NCI-H1930 (cell line): Measurements from ENCODE around the gene WDR70.
"Not testable (repeated sequence)": the region's sequence is repeated elsewhere in the genome, so short reads cannot be mapped to it uniquely, and the experiment has no call there.

ENCODE experiments used
- DNase-seq, 2 experiments: peaks; one replicate each; lab custom pipeline; 2025; lab: John Stamatoyannopoulos, UW

WDR70 gene

DNA sequence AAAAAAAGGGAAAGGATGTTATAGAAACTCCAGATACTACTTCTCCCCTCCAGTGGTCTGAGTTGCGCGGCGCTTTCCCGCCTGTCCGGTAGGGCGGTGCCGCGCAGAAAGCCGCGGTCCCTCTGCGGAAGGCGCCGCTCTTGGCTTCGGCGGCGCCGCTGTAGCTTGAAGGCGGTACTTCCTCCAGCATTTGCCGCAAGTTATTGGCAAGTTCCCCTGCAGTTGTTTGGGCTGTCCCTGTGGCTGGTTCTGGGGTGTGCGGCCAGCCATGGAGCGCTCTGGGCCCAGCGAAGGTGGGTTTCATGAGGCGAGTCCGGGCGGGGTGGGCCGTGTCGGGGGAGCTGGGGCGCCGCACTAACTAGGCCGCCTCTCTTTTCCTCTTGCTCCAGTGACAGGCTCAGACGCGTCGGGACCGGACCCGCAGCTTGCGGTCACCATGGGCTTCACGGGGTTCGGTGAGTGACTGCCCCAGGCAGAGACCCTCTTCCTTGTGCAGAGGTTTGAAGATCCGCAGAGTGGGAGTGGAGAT, at the start of gene WDR70:
Gene WDR70 (plus strand): TSS at position 219 of the 529 bp plus-strand sequence. CDS start 50 bp downstream, at position 269.
- peak; percentile 76 to 87 for DNase-seq

DNA sequence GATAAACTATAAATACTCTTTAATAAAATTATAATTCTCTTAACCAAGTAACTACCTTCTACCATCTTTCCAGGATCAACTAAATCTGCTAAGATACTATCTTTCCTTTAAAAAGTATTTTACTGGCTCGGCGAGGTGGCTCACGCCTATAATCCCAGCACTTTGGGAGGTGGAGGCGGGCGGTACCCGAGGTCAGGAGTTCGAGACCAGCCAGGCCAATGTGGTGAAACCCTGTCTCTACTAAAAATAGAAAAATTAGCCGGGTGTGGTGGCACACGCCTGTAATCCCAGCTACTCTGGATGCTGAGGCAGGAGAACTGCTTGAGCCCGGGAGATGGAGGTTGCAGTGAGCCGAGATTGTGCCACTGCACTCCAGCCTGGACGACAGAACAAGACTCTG, 44.4 kb upstream of the WDR70 start:
- DNase-seq: not testable (repeated sequence)

DNA sequence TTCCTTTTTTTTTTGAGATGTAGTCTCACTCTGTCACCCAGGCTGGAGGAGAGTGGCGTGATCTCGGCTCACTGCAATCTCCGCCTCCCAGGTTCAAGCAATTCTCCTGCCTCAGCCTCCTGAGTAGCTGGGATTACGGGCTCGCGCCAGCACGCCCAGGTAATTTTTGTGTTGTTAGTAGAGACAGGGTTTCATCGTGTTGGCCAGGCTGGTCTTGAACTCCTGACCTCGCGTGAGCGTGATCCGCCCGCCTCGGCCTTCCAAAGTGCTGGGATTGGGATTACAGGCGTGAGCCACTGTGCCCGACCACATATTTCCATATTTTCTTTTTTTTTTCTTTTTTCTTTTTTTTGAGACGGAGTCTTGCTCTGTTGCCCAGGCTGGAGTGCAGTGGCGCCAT, 36.4 kb upstream of the WDR70 start:
- not testable (repeated sequence) for DNase-seq

DNA sequence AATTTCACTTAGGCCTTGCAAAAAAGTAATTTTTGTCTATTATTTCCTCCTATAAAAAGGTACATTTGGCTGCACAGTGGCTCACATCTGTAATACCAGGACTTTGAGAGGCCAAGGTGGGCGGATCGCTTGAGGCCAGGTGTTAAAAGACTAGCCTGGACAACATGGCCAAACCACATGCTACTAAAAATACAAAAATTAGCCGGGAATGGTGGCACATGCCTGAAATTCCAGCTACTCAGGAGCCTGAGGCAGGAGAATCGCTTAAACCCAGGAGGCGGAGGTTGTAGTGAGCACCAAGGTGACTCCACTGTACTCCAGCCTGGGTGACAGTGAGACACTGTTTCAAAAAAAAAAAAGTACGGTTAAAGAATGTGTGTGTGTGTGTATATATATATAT, 24.0 kb upstream of the WDR70 start:
- no peak for DNase-seq

DNA sequence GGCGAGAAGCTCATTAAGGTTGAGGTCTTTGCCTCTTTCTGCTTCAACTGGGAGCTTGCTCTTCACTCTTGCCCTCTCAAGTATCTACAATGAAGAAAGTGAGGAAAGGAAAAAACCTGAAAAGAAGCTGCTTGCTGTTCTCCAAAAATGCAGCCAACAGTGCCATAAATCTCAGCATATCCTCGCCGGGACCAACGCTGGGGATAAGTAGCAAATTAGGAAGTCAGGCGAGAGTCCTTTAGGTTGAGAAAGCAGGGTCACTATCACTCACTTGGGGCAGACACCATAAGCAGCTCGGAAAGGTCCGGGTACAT, 8.6 kb upstream of the WDR70 start:
- no peak for DNase-seq

DNA sequence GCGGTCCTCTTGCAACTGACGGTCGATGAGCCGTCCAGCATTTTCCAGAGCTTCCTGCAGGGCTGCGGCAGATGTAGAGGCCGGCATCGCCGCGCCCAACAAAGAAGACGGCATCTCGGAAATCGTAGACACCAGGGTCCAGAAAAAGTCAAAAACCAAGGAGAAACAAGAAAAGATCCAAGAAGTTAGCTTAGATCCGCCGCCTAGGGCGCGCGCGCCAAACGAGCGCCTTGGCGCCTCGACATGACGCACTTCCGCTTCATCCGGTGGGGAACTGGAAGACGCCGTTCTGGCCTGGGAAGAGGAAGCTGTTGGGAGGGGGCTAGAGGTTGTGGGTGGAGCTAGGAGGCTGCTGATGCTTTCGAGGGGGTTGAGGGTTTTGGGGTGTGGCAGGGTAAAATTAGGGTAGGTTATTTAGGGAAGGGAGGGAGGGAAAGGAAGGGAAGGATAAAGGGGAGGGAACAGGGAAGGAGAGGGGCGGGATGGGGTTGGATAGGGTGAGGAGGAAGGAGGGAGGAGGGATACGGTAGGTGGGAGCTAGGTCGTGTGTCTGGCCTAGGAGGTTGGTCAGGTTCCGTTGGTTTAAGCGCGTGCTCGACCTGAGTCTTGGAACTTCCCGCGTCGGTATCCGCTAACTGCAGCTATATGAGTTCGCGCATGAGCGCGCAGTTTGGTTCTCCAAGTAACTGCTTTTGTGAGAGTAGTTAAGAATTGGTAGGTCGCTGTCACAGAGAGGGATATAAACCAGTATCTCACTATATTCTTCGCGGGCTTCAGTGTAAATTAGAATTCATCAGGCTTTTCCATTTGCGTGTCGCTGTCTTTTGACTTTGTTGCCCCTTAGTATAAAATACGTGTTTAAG, 8.0 kb upstream of the WDR70 start, which contains the start of gene NUP155:
Gene NUP155 (minus strand): TSS at position 243 of the 863 bp plus-strand sequence. CDS start 129 bp downstream, at position 114.
- DNase-seq: peak; percentile 97

DNA sequence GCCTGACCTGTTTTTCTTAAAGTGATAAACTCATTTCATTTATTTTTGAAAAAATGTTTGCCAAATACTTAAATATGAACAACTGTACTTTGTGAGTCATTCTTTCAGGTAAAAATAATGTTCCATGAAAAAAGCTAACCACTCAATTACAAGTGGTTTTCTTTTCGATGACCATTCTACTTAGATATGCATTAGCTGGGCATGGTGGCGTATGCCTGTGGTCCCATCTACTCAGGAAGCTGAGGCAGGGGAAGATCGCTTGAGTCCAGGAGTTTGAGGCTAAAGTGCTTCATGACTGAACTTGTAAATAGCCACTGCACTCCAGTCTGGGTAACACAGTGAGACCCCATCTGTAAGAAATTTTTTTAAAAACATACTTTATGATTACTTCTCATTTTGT, 4.0 kb upstream of the WDR70 start:
- no peak for DNase-seq

DNA sequence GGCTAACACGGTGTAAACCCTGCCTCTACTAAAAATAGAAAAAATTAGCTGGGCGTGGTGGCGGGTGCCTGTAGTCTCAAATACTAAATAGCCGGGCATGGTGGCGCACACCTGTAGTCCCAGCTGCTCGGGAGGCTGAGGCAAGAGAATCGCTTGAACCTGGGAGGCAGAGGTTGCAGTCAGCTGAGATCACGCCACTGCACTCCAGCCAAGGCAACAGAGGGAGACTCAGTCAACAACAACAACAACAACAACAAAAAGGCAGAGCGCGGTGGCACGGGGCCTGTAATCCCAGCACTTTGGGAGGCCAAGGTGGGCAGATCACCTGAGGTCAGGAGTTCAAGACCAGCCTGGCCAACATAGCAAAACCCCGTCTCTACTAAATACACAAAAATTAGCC, 1.1 kb upstream of the WDR70 start:
- DNase-seq: not testable (repeated sequence)

DNA sequence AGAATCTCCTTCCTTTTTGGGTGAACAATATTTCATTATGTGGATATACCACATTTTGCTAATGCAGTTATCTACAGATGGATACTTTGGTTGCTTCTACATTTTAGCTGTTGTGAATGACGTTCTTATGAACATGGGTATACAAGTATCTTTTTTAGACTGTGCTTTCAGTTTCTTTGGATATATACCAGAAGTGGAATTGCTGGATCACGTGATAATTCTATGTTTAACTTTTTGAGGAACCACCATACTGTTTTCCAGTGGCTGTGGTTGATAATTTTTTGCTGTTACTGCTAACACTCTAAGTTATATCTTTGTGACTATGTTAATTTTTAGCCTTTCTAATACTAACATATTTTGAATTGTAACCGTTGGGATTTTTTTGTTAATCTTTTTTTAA, 12.5 kb downstream of the WDR70 start:
- DNase-seq: no peak

DNA sequence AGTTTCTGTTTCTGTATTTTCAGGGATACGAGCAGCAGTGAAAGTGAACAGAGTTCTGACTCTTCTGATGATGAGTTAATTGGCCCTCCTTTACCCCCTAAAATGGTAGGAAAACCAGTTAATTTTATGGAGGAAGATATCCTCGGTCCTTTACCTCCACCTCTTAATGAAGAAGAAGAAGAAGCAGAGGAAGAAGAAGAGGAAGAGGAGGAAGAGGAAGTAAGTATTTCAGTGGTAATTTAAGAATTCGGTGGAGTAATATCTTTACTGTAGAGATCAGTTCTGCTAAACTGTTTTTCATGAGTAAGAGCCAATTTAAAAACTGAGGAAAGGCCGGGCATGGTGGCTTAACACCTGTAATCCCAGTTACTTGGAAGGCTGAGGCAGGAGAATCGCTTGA, 17.2 kb downstream of the WDR70 start:
- DNase-seq: no peak

DNA sequence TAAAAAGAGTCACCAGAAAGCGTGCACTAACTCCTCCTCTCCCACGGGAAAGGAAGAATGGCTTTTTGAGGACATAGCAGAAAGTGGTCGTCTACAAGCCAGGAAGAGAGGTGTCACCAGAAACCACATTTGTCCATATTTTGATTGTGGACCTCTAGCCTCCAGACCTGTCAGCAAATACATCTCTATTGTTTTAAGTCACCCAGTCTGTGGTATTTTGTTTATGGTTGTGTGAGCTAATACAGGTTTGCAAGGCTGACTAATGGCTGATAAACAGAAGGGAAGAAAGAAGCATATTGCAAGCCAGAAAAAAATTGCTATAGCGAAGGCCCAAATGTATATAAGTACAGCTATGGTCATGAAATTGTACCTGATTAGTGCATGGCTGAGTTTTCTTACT, 21.4 kb downstream of the WDR70 start:
- no peak for DNase-seq

DNA sequence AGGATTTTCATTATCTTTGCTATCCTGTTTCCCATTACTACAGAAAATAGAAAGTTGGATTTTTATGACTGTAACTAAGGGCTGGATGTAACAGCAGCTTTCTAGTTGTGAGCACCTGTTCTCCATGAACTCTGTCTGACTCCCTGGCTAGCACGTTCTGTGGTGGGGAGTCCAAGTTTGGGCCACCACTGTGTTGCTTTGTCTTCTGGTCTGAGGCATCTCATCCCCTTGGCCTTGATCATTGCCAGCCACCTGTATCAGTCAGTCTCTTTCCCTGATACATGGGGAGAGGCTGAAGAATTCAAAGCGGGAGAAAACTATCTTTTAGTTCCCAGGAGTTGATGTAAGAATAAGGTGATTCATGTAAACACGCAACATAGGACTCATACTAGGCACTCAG, 33.4 kb downstream of the WDR70 start:
- DNase-seq: no peak

DNA sequence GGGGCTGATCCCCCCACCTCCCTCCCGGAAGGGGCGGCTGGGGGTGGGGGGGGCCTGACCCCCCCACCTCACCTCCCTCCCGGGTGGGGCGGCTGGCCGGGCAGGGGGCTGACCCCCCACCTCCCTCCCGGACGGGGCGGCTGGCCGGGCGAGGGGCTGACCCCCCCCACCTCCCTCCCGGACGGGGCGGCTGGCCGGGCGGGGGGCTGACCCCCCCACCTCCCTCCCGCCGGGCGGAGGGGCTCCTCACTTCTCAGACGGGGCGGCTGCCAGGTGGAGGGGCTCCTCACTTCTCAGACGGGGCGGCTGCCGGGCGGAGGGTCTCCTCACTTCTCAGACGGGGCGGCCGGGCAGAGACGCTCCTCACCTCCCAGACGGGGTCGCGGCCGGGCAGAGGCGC, 36.3 kb downstream of the WDR70 start:
- not testable (repeated sequence) for DNase-seq

DNA sequence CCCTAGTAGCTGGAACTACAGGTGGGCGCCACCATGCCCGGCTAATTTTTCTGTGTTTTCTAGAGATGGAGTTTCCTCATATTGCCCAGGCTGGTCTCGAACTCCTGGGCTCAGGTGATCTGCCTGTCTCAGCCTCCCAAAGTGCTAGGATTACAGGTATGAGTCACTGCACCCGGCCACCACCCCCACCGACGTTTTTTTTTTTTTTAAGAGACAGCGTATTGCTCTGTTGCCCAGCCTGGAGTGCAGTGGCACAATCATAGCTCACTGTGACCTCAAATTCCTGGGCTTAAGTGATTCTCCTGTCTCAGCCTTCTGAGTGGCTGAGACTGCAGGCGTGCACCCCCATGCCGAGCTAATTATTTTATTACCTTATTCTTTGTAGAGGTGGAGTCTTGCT, 38.2 kb downstream of the WDR70 start:
- no peak for DNase-seq

DNA sequence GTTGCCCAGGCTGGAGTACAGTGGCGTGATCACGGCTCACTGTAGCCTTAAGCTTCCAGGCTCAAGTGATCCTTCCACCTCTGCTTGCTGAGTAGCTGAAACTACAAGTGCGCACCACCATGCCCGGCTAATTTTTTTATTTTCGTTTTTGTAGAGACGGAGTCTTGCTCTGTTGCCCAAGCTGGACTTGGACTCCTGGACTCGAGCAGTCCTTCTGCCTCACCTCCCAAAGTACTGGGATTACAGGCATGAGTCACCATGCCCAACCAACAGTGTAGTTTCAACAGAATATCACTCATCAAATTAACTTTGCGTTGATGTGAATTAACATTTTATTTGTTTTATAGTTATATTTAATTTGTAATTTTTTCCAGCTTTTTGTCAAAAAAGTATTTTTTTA, 45.3 kb downstream of the WDR70 start:
- DNase-seq: no peak

DNA sequence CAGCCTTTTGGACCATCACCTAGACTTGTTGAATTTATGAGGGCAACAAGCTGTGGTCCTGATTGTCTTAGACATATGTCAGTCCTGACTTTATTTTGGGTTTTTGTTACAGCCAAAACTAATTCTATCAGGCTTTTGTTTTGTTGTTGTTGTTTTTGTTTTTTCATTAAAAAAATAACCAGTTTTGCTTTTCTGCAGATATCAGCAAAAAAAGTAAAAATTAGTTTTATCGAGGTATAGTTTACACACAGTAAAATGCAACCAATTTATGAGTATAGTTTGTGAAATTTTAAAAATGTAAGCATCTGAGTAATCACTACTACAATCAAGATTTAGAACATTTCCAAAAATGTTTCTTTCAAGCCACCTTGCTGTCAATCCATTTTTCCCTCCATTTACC, 48.9 kb downstream of the WDR70 start:
- no peak for DNase-seq

DNA sequence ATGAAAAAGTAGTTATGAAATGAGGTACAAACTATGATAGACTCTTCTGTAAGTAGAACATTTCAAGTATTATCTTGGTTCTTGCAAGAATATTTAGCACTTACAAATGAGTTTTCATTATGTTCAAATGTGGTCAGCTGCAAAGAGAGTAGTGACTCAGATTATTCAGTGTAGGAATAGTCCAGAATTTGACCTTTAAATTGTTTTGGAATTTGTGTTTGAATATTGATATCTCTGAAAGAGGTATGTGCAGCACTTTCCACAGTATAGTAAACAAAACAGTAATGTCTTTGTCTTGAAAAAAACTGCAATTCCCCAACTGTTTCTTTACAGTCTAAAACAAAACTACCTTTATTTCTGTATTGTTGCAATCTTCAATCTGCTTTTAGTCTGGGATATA, 56.1 kb downstream of the WDR70 start:
- no peak for DNase-seq

DNA sequence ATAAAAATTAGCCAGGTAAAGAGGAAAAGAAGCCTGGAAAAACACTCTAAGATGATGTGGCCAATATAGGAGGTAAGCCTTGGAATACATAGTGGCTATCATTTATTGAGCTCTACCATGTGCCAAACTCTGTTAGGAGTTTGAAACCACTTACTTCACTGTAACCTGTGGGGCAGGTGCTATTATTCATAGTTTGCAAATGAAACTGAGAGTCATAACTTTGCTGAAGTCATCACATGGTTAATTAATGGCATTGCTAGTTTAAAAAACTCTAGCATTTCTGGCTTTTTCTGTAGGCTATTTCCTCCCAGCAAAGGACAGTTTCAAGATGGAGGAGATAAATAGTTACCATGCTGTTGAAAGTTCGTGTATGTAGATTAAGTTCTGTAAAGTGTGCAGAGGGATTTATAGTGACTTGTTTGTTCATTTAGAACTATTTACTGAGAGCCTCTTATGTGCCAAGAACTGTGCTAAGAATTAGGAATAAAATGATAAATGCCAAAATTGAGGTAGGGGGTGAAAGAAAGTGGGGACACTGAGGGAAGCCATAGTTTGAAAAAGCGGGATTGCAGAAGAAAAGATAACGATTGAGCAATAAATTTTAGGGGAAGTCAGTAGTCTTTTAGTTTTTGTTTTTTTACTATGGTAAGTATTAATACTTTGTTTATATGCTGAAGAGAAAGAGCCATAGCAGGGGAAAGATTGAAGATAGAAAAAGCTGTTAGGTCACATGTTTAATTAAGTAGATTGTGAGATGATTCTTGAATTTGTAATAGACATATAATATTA, 57.2 kb downstream of the WDR70 start:
- no peak for DNase-seq

DNA sequence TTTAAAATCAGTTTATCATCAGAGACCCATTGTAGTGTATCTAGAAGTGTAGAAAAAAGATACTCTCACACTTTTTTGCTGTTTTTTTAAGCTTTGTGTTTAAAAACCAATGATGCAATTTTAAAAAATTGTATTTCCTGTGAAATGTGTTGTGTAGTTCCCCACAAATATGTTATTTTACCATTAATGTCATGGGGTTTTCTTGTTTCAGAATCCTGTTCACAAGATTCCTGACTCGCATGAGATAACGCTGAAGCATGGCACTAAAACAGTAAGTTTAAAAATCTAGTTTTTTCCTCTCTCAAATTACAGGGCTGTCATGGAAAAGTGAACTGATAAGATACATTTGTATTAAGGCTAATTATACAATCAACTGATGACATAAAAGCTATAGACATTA, 58.6 kb downstream of the WDR70 start:
- DNase-seq: no peak

DNA sequence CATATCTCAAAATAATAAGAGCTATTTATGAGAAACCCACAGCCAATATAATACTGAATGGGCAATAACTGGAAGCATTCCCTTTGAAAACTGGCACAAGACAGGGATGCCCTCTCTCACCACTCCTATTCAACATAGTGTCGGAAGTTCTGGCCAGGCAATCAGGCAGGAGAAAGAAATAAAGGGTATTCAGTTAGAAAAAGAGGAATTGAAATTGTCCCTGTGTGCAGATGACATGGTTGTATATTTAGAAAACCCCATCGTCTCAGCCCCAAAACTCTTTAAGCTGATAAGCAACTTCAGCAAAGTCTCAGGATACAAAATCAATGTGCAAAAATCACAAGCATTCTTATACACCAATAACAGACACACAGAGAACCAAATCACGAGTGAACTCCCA, 66.7 kb downstream of the WDR70 start:
- DNase-seq: not testable (repeated sequence)

DNA sequence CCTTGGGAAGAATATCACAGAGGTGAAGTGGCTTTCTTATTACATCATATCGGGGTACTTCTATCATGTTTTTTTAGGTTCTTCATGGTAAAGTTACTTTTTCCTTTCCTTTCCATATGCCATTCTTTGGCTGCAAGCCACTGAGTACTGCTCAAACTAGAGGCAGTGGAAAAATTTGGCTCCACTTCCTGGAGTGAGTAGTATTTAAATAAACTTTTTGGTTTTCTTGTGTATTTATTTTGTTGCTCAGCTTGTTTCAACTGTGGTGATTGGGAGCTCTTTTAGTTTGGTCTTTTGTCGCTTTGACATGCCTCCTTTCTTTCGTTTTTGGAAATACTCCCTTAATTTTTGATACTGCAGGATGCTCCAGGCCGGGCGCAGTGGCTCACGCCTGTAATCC, 69.8 kb downstream of the WDR70 start:
- DNase-seq: no peak

DNA sequence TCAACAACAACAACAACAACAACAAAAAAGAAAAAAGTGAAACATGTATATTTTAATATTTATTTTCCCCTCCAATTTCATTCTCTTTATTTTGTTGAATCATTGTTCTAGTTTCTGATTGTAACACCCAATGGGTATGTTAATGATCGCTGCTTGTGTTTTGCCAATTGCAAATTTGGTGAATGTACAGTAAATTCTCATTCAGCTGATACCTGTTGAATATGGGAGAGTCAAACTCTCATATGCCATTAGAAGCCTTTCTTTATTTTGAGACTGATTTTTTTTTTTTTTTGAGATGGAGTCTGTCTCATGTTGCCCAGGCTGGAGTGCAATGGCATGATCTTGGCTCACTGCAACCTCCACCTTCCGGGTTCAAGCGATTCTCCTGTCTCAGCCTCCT, 72.9 kb downstream of the WDR70 start:
- DNase-seq: not testable (repeated sequence)

DNA sequence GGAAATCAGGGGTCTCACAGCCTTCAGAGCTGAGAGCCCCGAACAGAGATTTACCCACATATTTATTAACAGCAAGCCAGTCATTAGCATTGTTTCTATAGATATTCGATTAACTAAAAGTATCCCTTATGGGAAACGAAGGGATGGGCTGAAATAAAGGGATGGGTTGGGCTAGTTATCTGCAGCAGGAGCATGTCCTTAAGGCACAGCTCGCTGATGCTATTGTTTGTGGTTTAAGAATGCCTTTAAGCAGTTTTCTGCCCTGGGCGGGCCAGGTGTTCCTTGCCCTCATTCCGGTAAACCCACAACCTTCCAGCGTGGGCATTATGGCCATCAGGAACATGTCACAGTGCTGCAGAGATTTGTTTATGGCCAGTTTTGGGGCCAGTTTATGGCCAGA, 74.1 kb downstream of the WDR70 start:
- not testable (repeated sequence) for DNase-seq
